Esophagus mucosa (tissue), 1 donor: ENCODE measurements around the gene AFG3L2. TPM values are rescaled to one million over a fixed set of nuclear protein-coding genes. Genes with fewer than 3 reads are reported as not detected.

Experiments used
- ATAC-seq: fragments of 200-7000 bp; cut with Tn5 transposase; one replicate; pipeline ENCODE4 v1.9.1; 2020
- total RNA-seq: library from RNA; stranded (reverse); gene quantifications from one replicate; pipeline ENCODE4 v1.2.4, GENCODE V29; 2023
- donor health status: DM: yes; HTN: yes; CAD: no.

Gene AFG3L2
- total RNA-seq, 1 donor from 2014 or later: 43.1 TPM

DNA sequence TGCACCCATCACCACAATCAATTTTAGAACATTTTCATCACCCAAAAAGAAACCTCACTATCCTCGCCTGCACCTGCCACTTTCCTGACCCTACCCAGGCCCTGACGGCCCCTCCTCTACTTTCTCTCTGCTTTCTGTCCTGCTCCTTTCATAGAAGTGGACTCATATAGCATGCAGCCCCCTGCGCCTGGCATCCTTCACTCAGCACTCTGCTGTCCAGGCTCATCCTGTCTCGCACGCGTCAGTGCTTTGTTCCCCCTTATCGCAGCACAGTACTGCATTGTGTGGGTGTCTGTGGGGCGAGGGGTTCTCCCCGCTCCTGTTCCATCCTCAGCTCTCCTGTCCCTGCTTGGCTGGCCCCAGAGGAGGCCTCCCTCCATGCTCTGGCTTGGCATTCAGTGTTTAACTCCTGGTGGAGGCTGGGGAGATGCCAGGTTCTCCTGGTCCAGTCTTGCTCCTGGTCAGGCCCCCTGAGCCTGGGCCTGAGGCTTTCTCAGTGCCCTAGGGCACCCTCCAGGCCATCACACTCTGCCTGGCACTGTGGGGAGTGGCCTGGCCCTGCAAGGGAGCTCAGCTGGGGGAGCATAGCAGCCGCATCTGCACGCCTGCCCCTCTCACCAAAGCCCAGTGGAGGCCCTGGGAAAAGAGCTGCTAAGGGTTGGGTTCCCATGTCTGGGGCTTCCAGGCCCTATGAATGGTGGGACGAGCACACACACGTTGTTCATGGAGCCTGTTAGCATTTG lies 75.6 kb downstream of the AFG3L2 start:
- no peak for ATAC-seq

- no peak for ATAC-seq
These were observed 77.2 kb downstream of the AFG3L2 start for GRCh38 chr18:12299862-12300261.

GRCh38 chr18:12296457-12296856 lies 80.6 kb downstream of the AFG3L2 start:
- peak; percentile 37 for ATAC-seq

DNA sequence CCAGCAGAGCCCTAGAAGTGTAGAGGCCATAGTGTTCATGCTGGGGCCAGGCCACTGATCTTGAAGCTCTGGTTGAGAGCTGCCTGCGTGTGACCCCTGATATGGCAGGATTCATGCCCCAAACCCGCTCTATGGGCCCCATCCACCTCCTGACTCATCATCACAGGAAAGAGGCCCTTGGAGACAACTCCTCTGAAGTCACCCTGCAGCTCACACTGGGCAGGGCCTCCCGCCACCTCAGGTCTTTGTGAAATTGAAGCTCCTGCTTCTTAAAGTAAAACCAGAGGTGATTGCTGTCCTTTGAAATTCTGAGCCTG lies 81.0 kb downstream of the AFG3L2 start:
- ATAC-seq: peak; percentile 59

- no peak for ATAC-seq
These were observed 81.5 kb downstream of the AFG3L2 start for GRCh38 chr18:12295389-12296086.

DNA sequence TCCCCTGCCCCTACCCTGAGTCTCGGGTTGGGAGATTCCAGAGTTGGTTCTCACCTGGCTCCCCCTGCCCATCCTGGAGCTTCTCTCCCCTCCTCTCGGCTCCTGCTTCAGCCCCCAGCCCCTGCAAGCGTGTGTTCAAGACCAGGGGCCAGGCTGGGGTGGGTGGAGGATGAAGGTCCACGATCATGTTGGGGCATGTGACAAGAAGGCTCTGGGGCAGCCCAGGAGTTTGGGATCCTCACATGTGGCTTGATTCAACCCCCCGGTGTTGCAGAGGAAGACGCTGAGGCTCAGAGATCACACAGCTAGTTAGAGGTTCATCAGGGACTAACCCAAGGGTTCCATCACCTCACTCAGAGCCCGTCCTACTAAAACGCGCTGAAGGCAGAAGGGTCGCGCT lies 83.2 kb downstream of the AFG3L2 start:
- no peak for ATAC-seq

DNA sequence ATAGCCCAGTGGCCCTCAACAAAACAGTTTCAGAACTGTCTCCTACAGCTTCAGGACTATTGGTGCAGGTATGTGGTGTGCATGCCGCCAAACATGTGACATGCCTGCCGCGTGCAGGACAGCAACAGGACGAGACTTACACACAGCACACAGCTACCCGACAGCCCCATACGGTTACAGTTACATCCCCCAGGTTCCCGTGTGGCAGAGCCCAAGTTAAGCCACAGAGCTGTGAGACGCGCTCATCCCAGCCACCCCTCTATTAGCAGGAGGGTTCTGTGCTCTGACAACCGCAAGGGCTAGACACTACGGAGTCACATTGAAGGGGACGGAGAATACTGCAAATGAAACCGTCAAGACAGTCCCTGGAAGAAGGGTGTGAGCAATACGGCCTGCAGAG lies 85.3 kb downstream of the AFG3L2 start:
- ATAC-seq: no peak

- ATAC-seq: no peak
These were observed 85.9 kb downstream of the AFG3L2 start for GRCh38 chr18:12291161-12291560.

- ATAC-seq: no peak
These were observed 86.9 kb downstream of the AFG3L2 start for GRCh38 chr18:12290086-12290485.

GRCh38 chr18:12288403-12288755 lies 88.6 kb downstream of the AFG3L2 start:
- ATAC-seq: no peak

GRCh38 chr18:12287684-12288402 lies 89.2 kb downstream of the AFG3L2 start:
- peak; percentile 94 for ATAC-seq

DNA sequence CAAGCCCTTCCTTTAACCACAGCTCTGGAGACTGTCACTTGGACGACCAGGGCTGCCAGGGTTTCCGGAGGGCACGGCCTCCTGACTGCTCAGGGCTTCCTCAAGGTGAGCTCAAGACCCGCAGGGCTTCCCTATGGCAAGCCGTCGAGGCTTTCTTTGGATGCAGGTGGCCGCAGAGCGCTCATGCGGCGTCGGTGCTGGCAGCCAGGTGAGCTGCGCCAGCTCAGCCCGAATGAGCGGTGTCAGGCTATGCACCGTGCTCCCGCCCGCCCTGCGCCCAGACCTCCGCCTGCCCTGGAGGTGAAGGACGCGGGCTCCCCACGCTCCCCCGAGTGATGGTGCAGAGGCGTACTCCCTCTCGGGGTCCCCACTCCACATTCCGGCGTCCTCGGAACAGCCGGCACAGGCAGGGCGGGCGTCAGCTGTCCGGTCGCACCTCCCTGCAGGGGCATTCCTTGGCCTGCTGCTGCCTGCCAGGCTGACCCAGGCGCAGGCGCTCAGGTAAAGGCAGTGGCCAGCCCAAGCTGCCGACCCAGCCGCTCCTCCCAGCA lies 89.8 kb downstream of the AFG3L2 start:
- ATAC-seq: peak; percentile 57

DNA sequence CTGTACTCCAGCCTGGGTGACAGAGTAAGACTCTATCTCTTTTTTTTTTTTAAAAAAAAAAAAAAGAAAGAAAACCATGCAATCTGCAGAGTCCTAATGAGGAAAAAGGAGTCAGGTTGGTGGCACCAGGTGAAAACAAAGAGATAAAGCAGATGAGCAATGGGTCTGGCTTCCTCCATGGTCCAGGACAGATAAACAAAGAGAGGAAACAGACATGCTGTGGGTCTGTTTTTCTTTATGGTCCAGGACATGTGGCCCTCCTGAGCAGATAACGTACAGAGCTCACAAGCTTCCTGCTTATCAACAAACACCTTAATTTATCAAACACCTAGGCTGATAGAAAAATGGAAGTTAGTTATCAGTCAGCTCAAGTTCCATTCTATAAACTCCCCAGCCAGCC lies 93.4 kb downstream of the AFG3L2 start:
- ATAC-seq: no peak

GRCh38 chr18:12283256-12283655 lies 93.8 kb downstream of the AFG3L2 start:
- ATAC-seq: peak; percentile 51

DNA sequence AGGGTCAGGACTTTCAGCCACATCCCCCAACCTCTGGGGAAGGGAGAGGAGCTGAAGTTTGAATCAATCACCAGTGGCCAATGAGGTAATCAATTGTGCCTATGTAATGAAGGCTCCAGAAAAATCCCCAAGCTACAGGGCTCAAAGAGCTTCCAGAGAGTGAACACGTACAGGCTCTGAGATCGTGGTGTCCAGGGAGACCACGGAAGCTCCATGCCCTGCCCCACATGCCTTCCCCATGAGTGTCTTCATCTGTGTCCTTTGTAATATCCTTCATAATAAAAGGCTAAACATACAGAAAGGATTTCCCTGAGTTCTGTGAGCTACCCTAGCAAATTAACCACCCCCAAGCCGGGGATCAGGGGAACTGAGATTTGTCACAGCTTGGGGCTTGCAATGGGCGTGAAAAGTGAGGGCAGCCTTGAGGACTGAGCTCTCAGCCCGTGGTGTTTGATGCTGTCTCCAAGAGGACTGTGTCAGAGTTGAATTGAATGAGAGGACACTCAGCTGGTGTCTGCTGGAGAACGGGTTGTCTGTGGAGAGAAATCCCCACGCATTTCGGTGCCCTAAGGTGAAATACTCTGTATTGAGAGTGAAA lies 94.5 kb downstream of the AFG3L2 start:
- peak; percentile 66 for ATAC-seq

- ATAC-seq: no peak
These were observed 95.2 kb downstream of the AFG3L2 start for GRCh38 chr18:12281861-12282260.

DNA sequence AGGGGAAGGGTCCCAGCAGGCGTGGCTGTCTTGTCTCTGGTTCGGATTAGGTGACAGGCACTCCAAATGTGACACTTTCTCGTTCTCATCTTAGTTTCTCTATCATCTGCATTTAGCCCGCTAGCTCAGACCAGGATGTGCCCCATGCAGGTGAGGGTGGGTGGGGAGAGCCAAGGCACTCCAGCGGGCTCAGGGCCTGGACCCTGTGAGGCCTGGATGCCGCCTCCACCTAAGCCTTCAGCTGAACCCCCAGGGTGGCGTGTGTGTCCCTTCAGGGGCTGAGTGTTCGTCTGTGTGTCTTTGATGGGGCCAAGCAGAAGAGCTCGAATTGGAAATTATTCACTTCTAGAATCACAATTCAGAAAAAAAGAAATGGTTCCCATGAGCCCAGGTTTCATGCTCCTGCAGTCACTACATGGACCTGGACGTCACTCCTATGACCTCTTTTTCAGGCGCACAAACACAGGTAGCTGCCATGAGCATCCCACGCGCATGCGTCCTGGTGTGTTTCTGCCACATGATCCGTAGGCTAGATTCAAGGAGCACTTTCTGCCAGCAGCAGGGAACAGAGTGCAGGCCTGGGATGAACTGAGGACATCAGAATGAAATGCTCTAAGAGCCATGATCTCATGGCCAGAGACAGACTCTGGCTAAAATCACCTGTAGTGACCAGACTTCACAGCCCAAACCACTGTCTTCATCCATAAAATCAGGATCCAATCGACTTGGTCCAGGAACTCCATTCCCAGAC lies 97.1 kb downstream of the AFG3L2 start:
- no peak for ATAC-seq

Other genes with a start within 250 kb of the AFG3L2 start
- gene CIDEA, start 122.9 kb downstream of the AFG3L2 start, total RNA-seq: 0.80 TPM
- 201 TPM for gene TUBB6, start 69.0 kb downstream of the AFG3L2 start, total RNA-seq
- 1.2 TPM for gene PRELID3A, start 30.7 kb upstream of the AFG3L2 start, total RNA-seq